Pancreas (tissue), 10 donors: ENCODE data around the gene NPB. TPM values are rescaled to one million over a fixed set of nuclear protein-coding genes. Genes with fewer than 3 reads are reported as not detected.

Source experiments
- ATAC-seq, 4 donors: fragments of 200-7000 bp; cut with Tn5 transposase; one replicate each; pipeline versions ENCODE4 v1.8.0 to v1.9.1; 2020; ENCODE audit warnings: mild to moderate bottlenecking in 4 of 4, moderate library complexity in 4 of 4
- DNase-seq, 6 donors: peaks; one replicate each; pipeline ENCODE4 v3.0.0-alpha.2; 2020
- FAIRE-seq: peaks from 2 replicates; lab custom pipeline; 2012; peaks lifted over from hg19 to GRCh38; lab: Jason Lieb, UNC
- H3K27ac ChIP-seq, 4 donors: fragments of 200-600 bp; sonication (generic); 1 replicate in 3 of 4; 2 replicates in 1 of 4; pipeline versions ENCODE4 v1.5.0 to v1.8.0; 2020
- H3K27me3 ChIP-seq, 4 donors: fragments of 200-600 bp; one replicate each; pipeline ENCODE4 v1.8.0; 2021
- H3K36me3 ChIP-seq, 3 donors: fragments of 200-600 bp; sonication (generic) in 1 of 3; one replicate each; pipeline versions ENCODE4 v1.5.0 to v1.8.0; 2020 to 2021
- H3K4me1 ChIP-seq, 3 donors: fragments of 200-600 bp; one replicate each; pipeline ENCODE4 v1.8.0; 2021
- H3K4me3 ChIP-seq, 4 donors: fragments of 200-600 bp; sonication (generic) in 2 of 4; one replicate each; pipeline versions ENCODE4 v1.5.0 to v1.8.0; 2020 to 2021
- H3K9me3 ChIP-seq, 4 donors: fragments of 200-600 bp; one replicate each; pipeline ENCODE4 v1.8.0; 2021
- CTCF ChIP-seq, 4 donors: fragments of 200-600 bp; sonication (generic) in 3 of 4; IDR thresholded peaks; one replicate each; pipeline versions ENCODE4 v1.5.0 to v1.8.0; 2021; ENCODE audit warnings: antibody characterized with exemption in 4 of 4
- WGBS, 2 donors: extraction: QIAGEN DNeasy Blood & Tissue Kit; methylation state at CpG; one replicate each; pipeline ENCODE4 v1.1.7; 2013; 5-methylcytosine and 5-hydroxymethylcytosine counted together
- intact Hi-C, 3 donors: fragments of 100-400 bp; cut with DNase I; formaldehyde crosslinking; loops; one replicate each; pipeline versions ENCODE4 v1.11.1 to v1.14.2; 2022
- polyA plus RNA-seq, 2 donors: library from polyadenylated mRNA; stranded (reverse); fragments of 200-250 nt; gene quantifications; one replicate each; pipeline ENCODE4 v1.2.3, GENCODE V29; 2013
- total RNA-seq, 6 donors: library from RNA; stranded (reverse); fragmentation: NEBNext Ultra II Directional in 4 of 6; extraction: Animal tissue kit (Norgen Biotek cat#: 25700) in 4 of 6; gene quantifications; one replicate each; pipeline versions ENCODE4 v1.2.1 to v1.2.4, GENCODE V29; 2021 to 2023
- donor health status: healthy with polysubstance abuse.
- donor health status: DM: no; HTN: no; CAD: no; lungs with moderate emphysema.
- donor health status: DM: no; HTN: no; CAD: no.
- donor health status: control.
- donor health status: control.
- donor health status: Bipolar disorder and iron deficiency.
- donor health status: DM: yes; HTN: yes; CAD: no.
- donor health status: DM: no; HTN: no; CAD: no.
- donor health status: DM: no; HTN: no; CAD: no.
- donor health status: DM: yes; HTN: yes; CAD: no.

The NPB gene
- total and polyA plus RNA-seq, 8 donors, result 0.19 to 0.62 (median 0.37) TPM; not detected in 2

- intact Hi-C loops, result no loop called here
- Histone ChIP-seq H3K27me3 (no peaks in the 10 kb centered on the region), H3K36me3 (peaks cover 0 to 17% (median 12%) of the 10 kb centered on the region in 3 donors), H3K27ac (no peak overlapping the region), H3K9me3 (no peaks in the 10 kb centered on the region), H3K4me1 (peaks cover 0 to 9% (median 6%) of the 10 kb centered on the region in 3 donors), H3K4me3 (no peak overlapping the region)
- DNase-seq (no peak), ATAC-seq (peak in 1 of 4 donors; percentile 29), FAIRE-seq (no peak)
- TF ChIP-seq CTCF (IDR thresholded peaks at IDR 0.05), result no peak
- 88% methylated on average over 11 of the region's 11 CpGs for WGBS, 2 donors
Observed at GRCh38 chr17:81885869-81886548, 16.0 kb upstream of the NPB start.

GRCh38 chr17:81888105-81888987, 13.7 kb upstream of the NPB start:
- H3K27me3 ChIP-seq, result no peaks in the 10 kb centered on the region
- intact Hi-C loops, result no loop called here
- H3K4me1 ChIP-seq, result peaks cover 0 to 17% (median 9%) of the 10 kb centered on the region in 3 donors
- FAIRE-seq, result no peak
- H3K9me3 ChIP-seq, result no peaks in the 10 kb centered on the region
- H3K27ac ChIP-seq, result no peak overlapping the region
- peak in 2 of 6 donors; percentile 23 to 50 for DNase-seq
- H3K36me3 ChIP-seq, result peaks cover 0 to 17% (median 12%) of the 10 kb centered on the region in 3 donors
- no peak for TF ChIP-seq CTCF (IDR thresholded peaks at IDR 0.05)
- WGBS, 2 donors, result 93 to 94% methylated on average over 44 of the region's 44 CpGs
- no peak for ATAC-seq
- H3K4me3 ChIP-seq, result no peak overlapping the region

GRCh38 chr17:81888988-81889595, 12.9 kb upstream of the NPB start:
- WGBS, 2 donors, result 92% methylated on average over 16 of the region's 16 CpGs
- FAIRE-seq (no peak), DNase-seq (peak in 1 of 6 donors; percentile 37), ATAC-seq (no peak)
- peaks cover 0 to 17% (median 12%) of the 10 kb centered on the region in 3 donors for H3K36me3 ChIP-seq
- no peaks in the 10 kb centered on the region for H3K9me3 ChIP-seq
- H3K27ac ChIP-seq, result no peak overlapping the region
- H3K4me1 ChIP-seq, result peaks cover 0 to 17% (median 9%) of the 10 kb centered on the region in 3 donors
- H3K4me3 ChIP-seq, result no peak overlapping the region
- H3K27me3 ChIP-seq, result no peaks in the 10 kb centered on the region
- no peak for TF ChIP-seq CTCF (IDR thresholded peaks at IDR 0.05)
- intact Hi-C loops, result no loop called here

GRCh38 chr17:81889602-81890001, 12.4 kb upstream of the NPB start:
- Histone ChIP-seq H3K4me1 (peaks cover 0 to 17% (median 9%) of the 10 kb centered on the region in 3 donors), H3K4me3 (no peak overlapping the region), H3K27ac (no peak overlapping the region), H3K9me3 (no peaks in the 10 kb centered on the region), H3K27me3 (no peaks in the 10 kb centered on the region), H3K36me3 (peaks cover 0 to 17% (median 12%) of the 10 kb centered on the region in 3 donors)
- ATAC-seq, result no peak
- no peak for DNase-seq
- intact Hi-C loops, result no loop called here
- WGBS, 2 donors, result 87 to 88% methylated on average over 9 of the region's 9 CpGs
- TF ChIP-seq CTCF (IDR thresholded peaks at IDR 0.05), result no peak
- FAIRE-seq, result no peak
